GM12872 (cell line): ENCODE measurements around the gene APIP.

Experiments
- TF ChIP-seq, protein P1 (sequence below): IDR thresholded peaks from 3 replicates; pipeline ENCODE4 v1.5.1; 2011; ENCODE audit warnings: low read depth, mild to moderate bottlenecking, low read length, moderate library complexity; ENCODE audit not compliant: insufficient read depth

APIP gene

DNA sequence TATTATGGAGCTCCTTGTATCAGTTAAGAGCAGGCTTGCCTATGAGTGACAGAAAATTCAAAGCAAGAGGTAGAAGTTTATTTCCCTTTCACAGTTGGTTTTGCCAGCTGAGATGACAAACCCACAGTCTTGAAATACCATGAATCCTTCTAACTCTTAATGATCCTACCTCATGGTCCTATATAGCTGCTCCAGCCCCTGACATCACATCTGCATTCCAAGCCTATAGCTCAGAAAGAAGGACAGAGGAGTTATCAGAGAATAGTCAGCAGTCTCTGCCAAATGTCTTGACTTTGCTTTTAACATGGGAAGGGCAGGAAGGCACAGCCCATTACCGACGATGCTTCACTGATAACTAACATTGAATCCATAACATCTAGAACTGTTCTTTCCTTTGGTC, 76.2 kb downstream of the APIP start:
- TF ChIP-seq, protein P1, sequence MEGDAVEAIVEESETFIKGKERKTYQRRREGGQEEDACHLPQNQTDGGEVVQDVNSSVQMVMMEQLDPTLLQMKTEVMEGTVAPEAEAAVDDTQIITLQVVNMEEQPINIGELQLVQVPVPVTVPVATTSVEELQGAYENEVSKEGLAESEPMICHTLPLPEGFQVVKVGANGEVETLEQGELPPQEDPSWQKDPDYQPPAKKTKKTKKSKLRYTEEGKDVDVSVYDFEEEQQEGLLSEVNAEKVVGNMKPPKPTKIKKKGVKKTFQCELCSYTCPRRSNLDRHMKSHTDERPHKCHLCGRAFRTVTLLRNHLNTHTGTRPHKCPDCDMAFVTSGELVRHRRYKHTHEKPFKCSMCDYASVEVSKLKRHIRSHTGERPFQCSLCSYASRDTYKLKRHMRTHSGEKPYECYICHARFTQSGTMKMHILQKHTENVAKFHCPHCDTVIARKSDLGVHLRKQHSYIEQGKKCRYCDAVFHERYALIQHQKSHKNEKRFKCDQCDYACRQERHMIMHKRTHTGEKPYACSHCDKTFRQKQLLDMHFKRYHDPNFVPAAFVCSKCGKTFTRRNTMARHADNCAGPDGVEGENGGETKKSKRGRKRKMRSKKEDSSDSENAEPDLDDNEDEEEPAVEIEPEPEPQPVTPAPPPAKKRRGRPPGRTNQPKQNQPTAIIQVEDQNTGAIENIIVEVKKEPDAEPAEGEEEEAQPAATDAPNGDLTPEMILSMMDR: no peak

DNA sequence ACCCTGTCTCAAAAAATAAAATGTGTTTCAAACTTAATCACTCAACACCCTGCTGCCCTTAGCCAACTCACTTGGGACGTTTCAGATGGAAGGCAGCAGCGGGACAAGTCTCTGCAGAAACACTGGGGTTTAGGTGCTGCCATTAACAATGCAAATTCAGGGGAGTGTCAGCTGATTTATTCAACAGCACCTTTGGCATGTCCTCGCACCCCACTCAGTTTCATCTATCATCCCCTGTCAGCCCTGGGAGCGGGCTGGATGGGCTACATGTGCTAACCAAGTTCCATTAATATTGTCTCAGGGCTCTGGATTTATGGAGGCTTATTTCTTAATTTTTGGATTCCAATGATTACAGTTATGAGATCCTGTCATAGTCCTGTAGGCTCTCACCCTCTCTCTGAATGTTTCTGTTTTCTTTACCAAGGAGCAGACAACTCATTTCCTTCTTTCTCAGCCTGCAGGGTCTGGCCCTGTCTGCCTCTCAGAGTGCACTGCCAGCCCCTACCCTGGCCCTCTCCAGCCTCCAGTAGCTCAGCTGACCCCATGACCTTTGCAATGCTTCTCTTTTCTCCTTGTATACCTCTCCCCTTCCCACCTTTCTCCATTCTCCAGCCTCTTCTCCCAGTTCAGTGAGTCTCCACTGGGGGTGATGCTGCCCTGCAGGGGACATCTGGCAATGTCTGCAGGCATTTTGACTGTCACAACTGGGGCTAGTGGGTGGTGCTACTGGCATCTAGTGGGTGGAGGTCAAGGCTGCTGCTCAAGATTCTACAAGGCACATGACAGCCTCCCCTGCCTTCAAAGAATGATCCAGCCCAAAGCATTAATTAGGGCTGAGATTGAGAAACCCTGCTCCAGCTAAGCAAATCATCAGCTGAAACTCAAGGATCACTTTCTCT, 79.0 kb downstream of the APIP start:
- TF ChIP-seq, protein P1: no peak

DNA sequence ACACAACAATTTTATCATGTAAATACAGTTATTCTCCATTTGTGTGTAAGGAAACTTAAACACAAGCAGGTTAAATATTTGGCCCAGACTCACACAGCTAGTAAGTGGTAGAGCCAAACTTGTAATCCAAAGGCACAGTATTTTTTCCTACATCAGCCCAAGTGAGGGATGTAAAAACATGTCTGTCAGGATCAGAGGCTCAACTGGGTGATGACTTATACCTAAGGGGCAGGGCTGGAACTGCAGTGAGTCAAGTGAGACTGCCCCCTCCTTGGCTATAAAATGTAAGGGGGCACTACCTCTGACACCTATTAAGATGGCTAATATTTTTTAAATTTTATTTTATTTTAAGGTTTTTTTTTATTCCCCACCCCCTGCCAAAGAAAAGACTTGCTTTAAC, 82.6 kb downstream of the APIP start:
- TF ChIP-seq, protein P1: no peak
